COR-L47 (cell line): ENCODE data around the gene SLC10A3.

ENCODE experiments used
- DNase-seq: peaks from one replicate; lab custom pipeline; 2025; lab: John Stamatoyannopoulos, UW

The SLC10A3 gene

GRCh38 chrX:154483325-154483724, 7.1 kb downstream of the SLC10A3 start:
- DNase-seq: no peak

GRCh38 chrX:154482786-154483185, 7.6 kb downstream of the SLC10A3 start:
- DNase-seq: no peak

GRCh38 chrX:154481911-154482601, 8.4 kb downstream of the SLC10A3 start:
- DNase-seq: no peak

- DNase-seq: no peak
These were observed 9.2 kb downstream of the SLC10A3 start for GRCh38 chrX:154481195-154481594.

- DNase-seq: peak; percentile 79
These were observed 11.5 kb downstream of the SLC10A3 start, which contains the start of gene LAGE3 for GRCh38 chrX:154478728-154479622. LAGE3 (minus strand) TSS chrX:154479281; CDS start chrX:154478915, 366 bp downstream.

- no peak for DNase-seq
These were observed 12.4 kb downstream of the SLC10A3 start for GRCh38 chrX:154477891-154478477.

GRCh38 chrX:154476821-154477220, 13.6 kb downstream of the SLC10A3 start:
- DNase-seq: no peak

- DNase-seq: no peak
These were observed 16.7 kb downstream of the SLC10A3 start for GRCh38 chrX:154473683-154474082.

GRCh38 chrX:154472685-154473632, 17.5 kb downstream of the SLC10A3 start:
- DNase-seq: no peak

GRCh38 chrX:154471839-154472684, 18.4 kb downstream of the SLC10A3 start:
- no peak for DNase-seq

- DNase-seq: no peak
These were observed 19.4 kb downstream of the SLC10A3 start for GRCh38 chrX:154470914-154471568.

GRCh38 chrX:154470434-154470833, 20.0 kb downstream of the SLC10A3 start:
- DNase-seq: no peak

GRCh38 chrX:154469880-154470279, 20.5 kb downstream of the SLC10A3 start:
- no peak for DNase-seq

- DNase-seq: no peak
These were observed 21.3 kb downstream of the SLC10A3 start for GRCh38 chrX:154469114-154469513.

- DNase-seq: no peak
These were observed 22.2 kb downstream of the SLC10A3 start for GRCh38 chrX:154468217-154468616.

- no peak for DNase-seq
These were observed 22.9 kb downstream of the SLC10A3 start for GRCh38 chrX:154467556-154467955.

- no peak for DNase-seq
These were observed 23.5 kb downstream of the SLC10A3 start for GRCh38 chrX:154466907-154467306.

GRCh38 chrX:154466036-154466435, 24.4 kb downstream of the SLC10A3 start:
- no peak for DNase-seq

GRCh38 chrX:154465601-154466000, 24.8 kb downstream of the SLC10A3 start:
- DNase-seq: no peak

- no peak for DNase-seq
These were observed 25.5 kb downstream of the SLC10A3 start for GRCh38 chrX:154464806-154465365.
